Osteocyte (in vitro differentiated cells): ENCODE results near the gene PKNOX2. TPM values are rescaled to one million over a fixed set of nuclear protein-coding genes. Genes with fewer than 3 reads are reported as not detected.
A peak's percentile ranks its signal among the peaks of the same experiment; 100 is the strongest.

Experiments
- DNase-seq: peaks from one replicate; pipeline ENCODE4 v3.0.0; 2021; ENCODE audit warnings: mixed read lengths; ENCODE audit not compliant: unreplicated experiment; ENCODE audit errors: extremely low spot score
- H3K27ac Mint-ChIP-seq: one replicate; pipeline ENCODE4 v1.8.0; 2021; ENCODE audit warnings: mild to moderate bottlenecking, mixed read lengths; ENCODE audit not compliant: unreplicated experiment
- H3K27me3 Mint-ChIP-seq: one replicate; pipeline ENCODE4 v1.8.0; 2021; ENCODE audit warnings: mixed read lengths; ENCODE audit not compliant: unreplicated experiment
- H3K36me3 Mint-ChIP-seq: one replicate; pipeline ENCODE4 v1.8.0; 2021; ENCODE audit warnings: mixed read lengths; ENCODE audit not compliant: unreplicated experiment
- H3K4me1 Mint-ChIP-seq: one replicate; pipeline ENCODE4 v1.8.0; 2021; ENCODE audit warnings: mixed read lengths; ENCODE audit not compliant: unreplicated experiment
- H3K4me3 Mint-ChIP-seq: one replicate; pipeline ENCODE4 v1.8.0; 2021; ENCODE audit warnings: mild to moderate bottlenecking, moderate library complexity, mixed read lengths; ENCODE audit not compliant: unreplicated experiment
- H3K9me3 Mint-ChIP-seq: one replicate; pipeline ENCODE4 v1.8.0; 2021; ENCODE audit warnings: mixed read lengths; ENCODE audit not compliant: unreplicated experiment
- total RNA-seq: library from RNA; stranded (reverse); gene quantifications from 2 replicates; pipeline ENCODE4 v1.2.1, GENCODE V29; 2021
- TF ChIP-seq, protein P1 (sequence below): fragments of 200-600 bp; sonication (generic); IDR thresholded peaks from 2 replicates; pipeline ENCODE4 v1.5.0; 2021; ENCODE audit warnings: antibody characterized with exemption, mild to moderate bottlenecking, moderate library complexity

PKNOX2 gene
- total RNA-seq, 1 donor from 2014 or later = 89.3 TPM

DNA sequence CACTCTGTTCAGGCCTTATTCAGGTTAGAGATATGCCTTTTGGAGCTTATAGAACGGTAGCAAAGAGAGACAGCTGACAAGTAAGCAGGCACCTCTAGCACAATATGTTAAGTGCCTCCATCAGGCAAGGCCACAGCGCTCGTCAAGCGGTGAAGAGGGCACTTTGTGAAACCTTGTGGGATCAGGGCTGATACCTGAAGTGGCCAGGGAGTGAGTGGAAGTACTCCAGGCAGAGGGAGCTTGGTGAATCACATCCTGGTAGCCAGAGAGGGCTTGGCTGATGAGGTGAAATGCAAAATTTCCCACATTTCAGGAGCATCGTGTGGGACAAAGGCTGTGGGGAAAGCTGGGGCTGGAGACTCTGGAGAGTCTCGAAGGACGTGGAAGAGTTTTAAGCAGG lies 87.4 kb downstream of the PKNOX2 start:
- DNase-seq = no peak
- Mint-ChIP-seq H3K4me1 (peaks cover 53% of the 10 kb centered on the region), H3K4me3 (no peak overlapping the region), H3K9me3 (no peaks in the 10 kb centered on the region), H3K27ac (no peak overlapping the region), H3K36me3 (peaks cover 36% of the 10 kb centered on the region), H3K27me3 (no peaks in the 10 kb centered on the region)
- TF ChIP-seq, protein P1, sequence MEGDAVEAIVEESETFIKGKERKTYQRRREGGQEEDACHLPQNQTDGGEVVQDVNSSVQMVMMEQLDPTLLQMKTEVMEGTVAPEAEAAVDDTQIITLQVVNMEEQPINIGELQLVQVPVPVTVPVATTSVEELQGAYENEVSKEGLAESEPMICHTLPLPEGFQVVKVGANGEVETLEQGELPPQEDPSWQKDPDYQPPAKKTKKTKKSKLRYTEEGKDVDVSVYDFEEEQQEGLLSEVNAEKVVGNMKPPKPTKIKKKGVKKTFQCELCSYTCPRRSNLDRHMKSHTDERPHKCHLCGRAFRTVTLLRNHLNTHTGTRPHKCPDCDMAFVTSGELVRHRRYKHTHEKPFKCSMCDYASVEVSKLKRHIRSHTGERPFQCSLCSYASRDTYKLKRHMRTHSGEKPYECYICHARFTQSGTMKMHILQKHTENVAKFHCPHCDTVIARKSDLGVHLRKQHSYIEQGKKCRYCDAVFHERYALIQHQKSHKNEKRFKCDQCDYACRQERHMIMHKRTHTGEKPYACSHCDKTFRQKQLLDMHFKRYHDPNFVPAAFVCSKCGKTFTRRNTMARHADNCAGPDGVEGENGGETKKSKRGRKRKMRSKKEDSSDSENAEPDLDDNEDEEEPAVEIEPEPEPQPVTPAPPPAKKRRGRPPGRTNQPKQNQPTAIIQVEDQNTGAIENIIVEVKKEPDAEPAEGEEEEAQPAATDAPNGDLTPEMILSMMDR = no peak

DNA sequence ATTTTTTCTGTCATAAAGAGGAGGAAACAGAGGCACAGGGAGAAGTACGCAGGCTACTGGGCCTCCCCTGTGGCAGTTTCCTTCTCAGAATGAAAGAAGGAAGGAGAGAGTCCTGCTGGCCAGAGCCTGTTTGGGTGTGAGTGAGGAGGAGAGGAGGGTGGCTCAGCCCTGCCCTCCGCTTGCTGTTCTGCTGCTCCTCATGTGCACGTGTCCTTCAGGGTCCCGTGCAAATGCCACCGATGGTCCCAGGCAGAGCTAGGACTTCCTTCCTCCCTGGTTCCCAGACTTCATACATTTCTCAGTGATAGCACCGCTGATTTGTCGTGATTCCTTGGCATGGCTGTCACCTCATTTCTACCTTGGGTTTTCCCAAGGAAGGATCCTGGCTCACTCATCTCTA lies 88.7 kb downstream of the PKNOX2 start:
- Mint-ChIP-seq H3K4me3 (no peak overlapping the region), H3K27ac (peak overlapping the region; percentile 47), H3K4me1 (peaks cover 60% of the 10 kb centered on the region), H3K27me3 (no peaks in the 10 kb centered on the region), H3K9me3 (no peaks in the 10 kb centered on the region), H3K36me3 (peaks cover 38% of the 10 kb centered on the region)
- no peak for DNase-seq
- TF ChIP-seq, protein P1 = no peak

DNA sequence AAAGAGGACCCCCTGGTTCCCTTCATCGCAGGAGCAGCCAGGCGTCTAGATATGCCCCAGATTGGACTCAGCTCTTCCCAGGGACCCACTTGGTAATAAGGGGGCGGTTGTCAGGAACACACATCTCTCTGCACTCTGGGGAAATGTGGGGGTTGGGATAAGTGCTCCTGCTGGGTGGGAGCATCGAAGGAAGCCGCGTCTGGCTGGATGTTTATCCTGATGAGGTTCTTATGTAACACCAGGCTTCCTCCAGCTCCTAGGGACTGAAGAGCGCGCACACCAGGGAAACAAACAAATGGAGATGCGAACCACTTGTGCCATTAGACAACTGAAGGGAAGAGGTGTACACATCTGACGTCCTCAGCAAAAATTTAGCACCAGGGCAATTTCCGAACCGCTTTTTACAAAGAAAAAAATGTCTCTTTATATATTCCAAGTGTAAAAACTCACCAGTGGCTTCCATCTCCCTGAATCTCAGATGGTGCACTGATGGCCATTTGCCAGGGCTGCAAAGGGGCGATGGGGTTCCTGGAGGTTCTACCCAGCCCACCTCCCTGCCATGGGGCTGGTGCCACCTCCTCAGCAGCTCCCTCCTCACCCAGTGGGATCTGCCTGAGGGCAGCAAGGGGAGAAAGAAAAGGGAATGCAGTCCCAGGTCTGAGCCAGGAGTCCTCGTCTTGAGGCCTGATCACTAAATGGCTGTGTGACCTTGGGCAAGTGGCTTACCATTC lies 89.4 kb downstream of the PKNOX2 start:
- peaks cover 67% of the 10 kb centered on the region for H3K4me1 Mint-ChIP-seq
- H3K27ac Mint-ChIP-seq = no peak overlapping the region
- H3K27me3 Mint-ChIP-seq = no peaks in the 10 kb centered on the region
- peaks cover 38% of the 10 kb centered on the region for H3K36me3 Mint-ChIP-seq
- no peaks in the 10 kb centered on the region for H3K9me3 Mint-ChIP-seq
- no peak for DNase-seq
- TF ChIP-seq, protein P1 = no peak
- H3K4me3 Mint-ChIP-seq = no peak overlapping the region

DNA sequence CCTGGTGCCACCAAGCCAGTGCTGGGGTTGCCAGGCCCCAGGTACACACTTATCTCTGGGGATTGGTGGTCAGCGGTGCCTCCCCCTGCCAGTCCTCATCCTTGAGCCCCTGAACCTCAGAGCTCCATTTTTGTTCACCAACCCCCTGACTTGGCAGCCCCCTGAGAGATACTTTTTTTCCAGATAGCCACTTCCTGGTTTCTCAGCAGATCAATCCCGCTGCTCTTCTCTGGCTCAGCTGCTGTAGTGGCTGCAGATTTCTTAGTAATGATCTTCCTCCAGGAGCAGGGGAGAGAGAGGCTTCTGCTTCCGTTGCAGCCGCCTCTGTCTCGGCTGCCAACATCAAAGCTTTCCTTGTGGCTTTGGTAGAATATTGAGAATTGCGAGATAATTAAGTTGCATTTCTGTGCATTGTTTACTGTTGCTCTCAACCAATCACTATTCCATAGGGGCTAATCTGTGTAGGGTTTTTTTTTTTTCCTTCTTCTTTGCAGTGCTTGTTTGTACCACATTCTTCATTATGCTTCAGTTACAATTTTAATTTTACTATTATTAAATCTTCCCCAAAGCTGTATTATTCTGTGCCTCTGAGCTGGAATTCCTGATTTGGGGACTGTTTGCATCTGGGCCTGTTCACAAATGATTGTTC lies 92.1 kb downstream of the PKNOX2 start:
- Mint-ChIP-seq H3K36me3 (peaks cover 32% of the 10 kb centered on the region), H3K27me3 (no peaks in the 10 kb centered on the region), H3K4me1 (peaks cover 84% of the 10 kb centered on the region), H3K4me3 (no peak overlapping the region), H3K27ac (peak overlapping the region; percentile 99), H3K9me3 (no peaks in the 10 kb centered on the region)
- DNase-seq = no peak
- TF ChIP-seq, protein P1 = no peak

DNA sequence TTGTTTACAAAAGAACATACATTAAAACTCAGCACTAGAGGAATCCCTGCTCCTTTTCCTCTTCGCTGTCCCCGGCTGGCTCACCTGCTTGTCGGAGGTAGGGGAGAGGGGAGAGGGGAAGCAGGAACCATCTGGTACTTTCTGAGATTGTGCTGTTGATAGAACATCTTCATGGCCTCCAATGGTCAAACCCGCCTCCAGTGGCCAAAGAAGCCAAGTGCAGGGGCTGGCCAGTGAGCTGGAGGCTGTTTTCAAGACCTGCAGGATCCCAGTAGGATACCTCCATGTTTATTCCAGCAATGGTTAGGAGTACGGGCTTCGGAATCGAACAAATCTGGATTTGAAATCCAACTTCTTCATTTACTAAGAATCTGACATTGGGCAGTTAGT lies 92.6 kb downstream of the PKNOX2 start:
- TF ChIP-seq, protein P1 = no peak
- Mint-ChIP-seq H3K27me3 (no peaks in the 10 kb centered on the region), H3K4me1 (peaks cover 84% of the 10 kb centered on the region), H3K4me3 (no peak overlapping the region), H3K27ac (peak overlapping the region; percentile 99), H3K36me3 (peaks cover 27% of the 10 kb centered on the region), H3K9me3 (no peaks in the 10 kb centered on the region)
- DNase-seq = no peak
